ENCODE data around the gene FRMD4A.
"Not testable (repeated sequence)": the region's sequence is repeated elsewhere in the genome, so short reads cannot be mapped to it uniquely, and the experiment has no call there.

Gene FRMD4A

GRCh38 chr10:13770760-13771493, 559.8 kb downstream of the FRMD4A start:
- ATAC-seq = no peak

- ATAC-seq = no peak
Observed at GRCh38 chr10:13769946-13770345, 560.8 kb downstream of the FRMD4A start.

GRCh38 chr10:13767676-13768178, 563.0 kb downstream of the FRMD4A start:
- no peak for ATAC-seq

GRCh38 chr10:13767148-13767547, 563.6 kb downstream of the FRMD4A start:
- ATAC-seq = not testable (repeated sequence)

- ATAC-seq = no peak
Observed at GRCh38 chr10:13765641-13766341, 564.9 kb downstream of the FRMD4A start.

GRCh38 chr10:13761490-13762091, 569.1 kb downstream of the FRMD4A start:
- ATAC-seq = no peak

- no peak for ATAC-seq
Observed at GRCh38 chr10:13759168-13759567, 571.6 kb downstream of the FRMD4A start.

GRCh38 chr10:13758756-13759155, 572.0 kb downstream of the FRMD4A start:
- ATAC-seq = no peak

- ATAC-seq = no peak
Observed at GRCh38 chr10:13758312-13758711, 572.4 kb downstream of the FRMD4A start.

GRCh38 chr10:13754277-13754676, 576.4 kb downstream of the FRMD4A start:
- no peak for ATAC-seq

GRCh38 chr10:13751191-13751764, 579.4 kb downstream of the FRMD4A start:
- no peak for ATAC-seq

GRCh38 chr10:13750299-13751190, 580.2 kb downstream of the FRMD4A start:
- ATAC-seq = no peak

GRCh38 chr10:13745271-13745670, 585.5 kb downstream of the FRMD4A start:
- ATAC-seq = no peak

GRCh38 chr10:13743963-13744362, 586.8 kb downstream of the FRMD4A start:
- ATAC-seq = no peak

- no peak for ATAC-seq
Observed at GRCh38 chr10:13743101-13743693, 587.5 kb downstream of the FRMD4A start.

GRCh38 chr10:13741438-13741837, 589.3 kb downstream of the FRMD4A start:
- ATAC-seq = no peak

GRCh38 chr10:13740461-13740860, 590.3 kb downstream of the FRMD4A start:
- no peak for ATAC-seq

- ATAC-seq = no peak
Observed at GRCh38 chr10:13739183-13739582, 591.5 kb downstream of the FRMD4A start.

GRCh38 chr10:13736506-13736905, 594.2 kb downstream of the FRMD4A start:
- ATAC-seq = no peak

GRCh38 chr10:13734151-13734550, 596.6 kb downstream of the FRMD4A start:
- no peak for ATAC-seq

GRCh38 chr10:13733071-13733470, 597.7 kb downstream of the FRMD4A start:
- ATAC-seq = no peak

- ATAC-seq = no peak
Observed at GRCh38 chr10:13732465-13732881, 598.3 kb downstream of the FRMD4A start.
